HEK293 (cell line): Measurements from ENCODE around the gene MCTP1.

Experiments used
- CTCF ChIA-PET: fragments of 350-600 bp; formaldehyde crosslinking; extraction: SDS; loops from one replicate; lab custom pipeline; 2021; ENCODE audit warnings: antibody characterized with exemption; lab: Yijun Ruan, JAX
- POLR2A ChIA-PET: fragments of 300-600 bp; formaldehyde crosslinking; extraction: SDS; loops from one replicate; lab custom pipeline; 2020; ENCODE audit warnings: antibody characterized with exemption, inconsistent platforms; lab: Yijun Ruan, JAX
- H3K27ac ChIP-seq: fragments of 200-500 bp; sonication (Bioruptor generic); 2 replicates; pipeline ENCODE4 v1.5.1; 2014; ENCODE audit warnings: low read depth, low read length, control low read depth, inconsistent platforms; ENCODE audit errors: extremely low read depth
- H3K36me3 ChIP-seq, 2 experiments: fragments of 200-500 bp in 1 of 2; sonication (Bioruptor generic) in 1 of 2; 1 replicate in 1 of 2; 2 replicates in 1 of 2; pipeline ENCODE4 v1.5.1; 2014 to 2017; ENCODE audit warnings: inconsistent platforms in 2 of 2, low read length in 2 of 2; ENCODE audit not compliant: control insufficient read depth in 2 of 2, insufficient read depth in 1 of 2
- H3K4me1 ChIP-seq: fragments of 200-500 bp; sonication (Bioruptor generic); 2 replicates; pipeline ENCODE4 v1.5.1; 2014; ENCODE audit warnings: mild to moderate bottlenecking, low read length, inconsistent platforms; ENCODE audit not compliant: control insufficient read depth, insufficient read depth
- H3K4me3 ChIP-seq: 2 replicates; pipeline ENCODE4 v1.5.1; 2011; ENCODE audit warnings: low read depth, mild to moderate bottlenecking, control low read depth, low read length, moderate library complexity
- H3K9me3 ChIP-seq: fragments of 200-500 bp; sonication (Bioruptor generic); 2 replicates; pipeline ENCODE4 v1.5.1; 2014; ENCODE audit warnings: low read depth, low read length, inconsistent platforms; ENCODE audit not compliant: control insufficient read depth, insufficient read depth
- GFI1B ChIP-seq: fragments of 450-650 bp; formaldehyde crosslinking; IDR thresholded peaks from 2 replicates; pipeline ENCODE4 v1.5.1; 2016; ENCODE audit warnings: missing biosample characterization, missing genetic modification characterization
- HOXC10 ChIP-seq: sonication (generic); formaldehyde crosslinking; IDR thresholded peaks from 2 replicates; pipeline ENCODE4 v1.8.1; 2023; ENCODE audit warnings: mild to moderate bottlenecking, missing genetic modification reagents
- OSR2 ChIP-seq: fragments of 450-650 bp; formaldehyde crosslinking; IDR thresholded peaks from 2 replicates; pipeline ENCODE4 v1.5.1; 2016; ENCODE audit warnings: missing biosample characterization, missing genetic modification characterization
- OVOL3 ChIP-seq: fragments of 450-650 bp; formaldehyde crosslinking; IDR thresholded peaks from 2 replicates; pipeline ENCODE4 v1.5.1; 2016; ENCODE audit warnings: missing biosample characterization, missing genetic modification characterization
- ZNF10 ChIP-seq: fragments of 450-650 bp; formaldehyde crosslinking; IDR thresholded peaks from 2 replicates; pipeline ENCODE4 v1.5.1; 2017; ENCODE audit warnings: missing biosample characterization, missing genetic modification characterization
- ZNF175 ChIP-seq: fragments of 450-650 bp; formaldehyde crosslinking; IDR thresholded peaks from 2 replicates; pipeline ENCODE4 v1.5.1; 2016; ENCODE audit warnings: missing biosample characterization, missing genetic modification characterization
- ZNF266 ChIP-seq: fragments of 450-650 bp; formaldehyde crosslinking; IDR thresholded peaks from 2 replicates; pipeline ENCODE4 v1.5.1; 2016; ENCODE audit warnings: missing biosample characterization, missing genetic modification characterization, low read depth
- ZNF366 ChIP-seq: fragments of 450-650 bp; formaldehyde crosslinking; conservative IDR thresholded peaks from 2 replicates; pipeline ENCODE4 v1.5.1; 2016; ENCODE audit warnings: missing biosample characterization, missing genetic modification characterization
- ZNF404 ChIP-seq: fragments of 450-650 bp; formaldehyde crosslinking; IDR thresholded peaks from 2 replicates; pipeline ENCODE4 v1.5.1; 2017; ENCODE audit warnings: missing biosample characterization, missing genetic modification characterization
- ZNF501 ChIP-seq: fragments of 450-650 bp; formaldehyde crosslinking; IDR thresholded peaks from 2 replicates; pipeline ENCODE4 v1.5.1; 2016; ENCODE audit warnings: missing biosample characterization, missing genetic modification characterization
- ZNF518A ChIP-seq: fragments of 450-650 bp; formaldehyde crosslinking; conservative IDR thresholded peaks from 2 replicates; pipeline ENCODE4 v1.5.1; 2016; ENCODE audit warnings: low read depth, missing biosample characterization, missing genetic modification characterization
- ZNF549 ChIP-seq: fragments of 450-650 bp; IDR thresholded peaks from 2 replicates; pipeline ENCODE4 v1.5.1; 2018; ENCODE audit warnings: missing biosample characterization, missing genetic modification characterization, mild to moderate bottlenecking, inconsistent platforms, moderate library complexity
- ZNF600 ChIP-seq: fragments of 450-650 bp; formaldehyde crosslinking; IDR thresholded peaks from 2 replicates; pipeline ENCODE4 v1.5.1; 2016; ENCODE audit warnings: missing biosample characterization, missing genetic modification characterization
- ZNF623 ChIP-seq: fragments of 450-650 bp; formaldehyde crosslinking; IDR thresholded peaks from 2 replicates; pipeline ENCODE4 v1.5.1; 2016; ENCODE audit warnings: missing biosample characterization, missing genetic modification characterization
- ZNF654 ChIP-seq: fragments of 450-650 bp; formaldehyde crosslinking; IDR thresholded peaks from 2 replicates; pipeline ENCODE4 v1.5.1; 2016; ENCODE audit warnings: low read depth, missing biosample characterization, missing genetic modification characterization
- ZNF658 ChIP-seq: fragments of 450-650 bp; formaldehyde crosslinking; IDR thresholded peaks from 2 replicates; pipeline ENCODE4; 2016; ENCODE audit warnings: missing biosample characterization, missing genetic modification characterization
- TF ChIP-seq, protein P1 (sequence below): fragments of 450-650 bp; formaldehyde crosslinking; IDR thresholded peaks from 2 replicates; pipeline ENCODE4 v1.5.1; 2016; ENCODE audit warnings: missing biosample characterization, missing genetic modification characterization, borderline replicate concordance
- TF ChIP-seq, protein P2 (sequence below): fragments of 450-650 bp; formaldehyde crosslinking; IDR thresholded peaks from 2 replicates; pipeline ENCODE4 v1.5.1; 2016; ENCODE audit warnings: missing biosample characterization, missing genetic modification characterization
- TF ChIP-seq, protein P3 (sequence below): fragments of 450-650 bp; formaldehyde crosslinking; conservative IDR thresholded peaks from 2 replicates; pipeline ENCODE4 v1.5.1; 2016; ENCODE audit warnings: low read depth, missing biosample characterization, missing genetic modification characterization

Gene MCTP1

DNA sequence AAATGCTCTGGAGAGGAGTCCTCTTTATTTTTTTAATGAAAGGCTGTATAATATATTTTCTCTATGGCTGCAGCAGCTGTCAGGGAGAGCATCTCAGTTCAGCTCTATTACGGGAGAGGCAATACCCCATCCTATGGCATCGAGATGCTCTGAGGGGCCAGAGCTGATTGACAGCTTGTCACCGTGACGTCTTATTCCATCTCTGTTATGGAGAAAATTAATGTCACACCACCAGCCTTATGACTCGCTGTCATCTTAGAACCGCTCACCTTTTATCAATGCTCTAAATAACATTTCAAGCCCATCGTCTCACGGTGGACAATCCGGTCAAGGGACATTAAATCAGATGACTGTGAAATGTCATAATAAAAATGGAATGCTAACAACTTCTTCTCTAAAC is 392.9 kb downstream of the MCTP1 start (continued):
- TF ChIP-seq, protein P1, sequence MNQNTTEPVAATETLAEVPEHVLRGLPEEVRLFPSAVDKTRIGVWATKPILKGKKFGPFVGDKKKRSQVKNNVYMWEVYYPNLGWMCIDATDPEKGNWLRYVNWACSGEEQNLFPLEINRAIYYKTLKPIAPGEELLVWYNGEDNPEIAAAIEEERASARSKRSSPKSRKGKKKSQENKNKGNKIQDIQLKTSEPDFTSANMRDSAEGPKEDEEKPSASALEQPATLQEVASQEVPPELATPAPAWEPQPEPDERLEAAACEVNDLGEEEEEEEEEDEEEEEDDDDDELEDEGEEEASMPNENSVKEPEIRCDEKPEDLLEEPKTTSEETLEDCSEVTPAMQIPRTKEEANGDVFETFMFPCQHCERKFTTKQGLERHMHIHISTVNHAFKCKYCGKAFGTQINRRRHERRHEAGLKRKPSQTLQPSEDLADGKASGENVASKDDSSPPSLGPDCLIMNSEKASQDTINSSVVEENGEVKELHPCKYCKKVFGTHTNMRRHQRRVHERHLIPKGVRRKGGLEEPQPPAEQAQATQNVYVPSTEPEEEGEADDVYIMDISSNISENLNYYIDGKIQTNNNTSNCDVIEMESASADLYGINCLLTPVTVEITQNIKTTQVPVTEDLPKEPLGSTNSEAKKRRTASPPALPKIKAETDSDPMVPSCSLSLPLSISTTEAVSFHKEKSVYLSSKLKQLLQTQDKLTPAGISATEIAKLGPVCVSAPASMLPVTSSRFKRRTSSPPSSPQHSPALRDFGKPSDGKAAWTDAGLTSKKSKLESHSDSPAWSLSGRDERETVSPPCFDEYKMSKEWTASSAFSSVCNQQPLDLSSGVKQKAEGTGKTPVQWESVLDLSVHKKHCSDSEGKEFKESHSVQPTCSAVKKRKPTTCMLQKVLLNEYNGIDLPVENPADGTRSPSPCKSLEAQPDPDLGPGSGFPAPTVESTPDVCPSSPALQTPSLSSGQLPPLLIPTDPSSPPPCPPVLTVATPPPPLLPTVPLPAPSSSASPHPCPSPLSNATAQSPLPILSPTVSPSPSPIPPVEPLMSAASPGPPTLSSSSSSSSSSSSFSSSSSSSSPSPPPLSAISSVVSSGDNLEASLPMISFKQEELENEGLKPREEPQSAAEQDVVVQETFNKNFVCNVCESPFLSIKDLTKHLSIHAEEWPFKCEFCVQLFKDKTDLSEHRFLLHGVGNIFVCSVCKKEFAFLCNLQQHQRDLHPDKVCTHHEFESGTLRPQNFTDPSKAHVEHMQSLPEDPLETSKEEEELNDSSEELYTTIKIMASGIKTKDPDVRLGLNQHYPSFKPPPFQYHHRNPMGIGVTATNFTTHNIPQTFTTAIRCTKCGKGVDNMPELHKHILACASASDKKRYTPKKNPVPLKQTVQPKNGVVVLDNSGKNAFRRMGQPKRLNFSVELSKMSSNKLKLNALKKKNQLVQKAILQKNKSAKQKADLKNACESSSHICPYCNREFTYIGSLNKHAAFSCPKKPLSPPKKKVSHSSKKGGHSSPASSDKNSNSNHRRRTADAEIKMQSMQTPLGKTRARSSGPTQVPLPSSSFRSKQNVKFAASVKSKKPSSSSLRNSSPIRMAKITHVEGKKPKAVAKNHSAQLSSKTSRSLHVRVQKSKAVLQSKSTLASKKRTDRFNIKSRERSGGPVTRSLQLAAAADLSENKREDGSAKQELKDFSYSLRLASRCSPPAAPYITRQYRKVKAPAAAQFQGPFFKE, result no peak
- TF ChIP-seq OSR2 (tag by site-specific recombination), result no peak
- no peak for TF ChIP-seq ZNF658 (tag by site-specific recombination)

DNA sequence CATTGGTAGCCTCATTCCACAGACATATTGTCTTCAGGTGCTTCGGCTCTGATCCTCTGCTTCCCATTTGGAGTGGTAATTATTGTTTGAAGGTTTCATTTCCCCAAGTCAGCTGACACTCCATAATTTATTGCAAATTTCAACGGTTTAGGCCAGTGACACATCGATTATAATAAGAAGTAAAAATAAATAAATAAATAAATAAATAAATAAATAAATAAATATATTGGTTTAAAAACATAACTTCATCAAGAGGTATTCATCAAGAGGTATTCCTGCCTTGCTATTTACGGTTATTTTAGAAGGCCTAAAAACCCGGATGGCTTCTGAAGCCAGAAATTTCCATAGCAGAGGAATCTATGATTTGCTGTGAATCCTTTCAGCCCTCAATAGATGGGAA is 393.3 kb downstream of the MCTP1 start:
- Histone ChIP-seq H3K36me3 (no peaks in the 10 kb centered on the region), H3K9me3 (no peaks in the 10 kb centered on the region), H3K4me3 (no peak overlapping the region), H3K27ac (no peak overlapping the region), H3K4me1 (0 out of 2 replicates have a peak, but pooled peaks cover 3% of the 10 kb centered on the region)
- ChIA-PET POLR2A (no interaction called here), CTCF (interaction anchor here (1.0 kb wide), 1 partner anchor 16 kb away, joined by 3 read pairs; no protein-coding TSS in a partner anchor)
- TF ChIP-seq, protein P2, sequence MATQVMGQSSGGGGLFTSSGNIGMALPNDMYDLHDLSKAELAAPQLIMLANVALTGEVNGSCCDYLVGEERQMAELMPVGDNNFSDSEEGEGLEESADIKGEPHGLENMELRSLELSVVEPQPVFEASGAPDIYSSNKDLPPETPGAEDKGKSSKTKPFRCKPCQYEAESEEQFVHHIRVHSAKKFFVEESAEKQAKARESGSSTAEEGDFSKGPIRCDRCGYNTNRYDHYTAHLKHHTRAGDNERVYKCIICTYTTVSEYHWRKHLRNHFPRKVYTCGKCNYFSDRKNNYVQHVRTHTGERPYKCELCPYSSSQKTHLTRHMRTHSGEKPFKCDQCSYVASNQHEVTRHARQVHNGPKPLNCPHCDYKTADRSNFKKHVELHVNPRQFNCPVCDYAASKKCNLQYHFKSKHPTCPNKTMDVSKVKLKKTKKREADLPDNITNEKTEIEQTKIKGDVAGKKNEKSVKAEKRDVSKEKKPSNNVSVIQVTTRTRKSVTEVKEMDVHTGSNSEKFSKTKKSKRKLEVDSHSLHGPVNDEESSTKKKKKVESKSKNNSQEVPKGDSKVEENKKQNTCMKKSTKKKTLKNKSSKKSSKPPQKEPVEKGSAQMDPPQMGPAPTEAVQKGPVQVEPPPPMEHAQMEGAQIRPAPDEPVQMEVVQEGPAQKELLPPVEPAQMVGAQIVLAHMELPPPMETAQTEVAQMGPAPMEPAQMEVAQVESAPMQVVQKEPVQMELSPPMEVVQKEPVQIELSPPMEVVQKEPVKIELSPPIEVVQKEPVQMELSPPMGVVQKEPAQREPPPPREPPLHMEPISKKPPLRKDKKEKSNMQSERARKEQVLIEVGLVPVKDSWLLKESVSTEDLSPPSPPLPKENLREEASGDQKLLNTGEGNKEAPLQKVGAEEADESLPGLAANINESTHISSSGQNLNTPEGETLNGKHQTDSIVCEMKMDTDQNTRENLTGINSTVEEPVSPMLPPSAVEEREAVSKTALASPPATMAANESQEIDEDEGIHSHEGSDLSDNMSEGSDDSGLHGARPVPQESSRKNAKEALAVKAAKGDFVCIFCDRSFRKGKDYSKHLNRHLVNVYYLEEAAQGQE (tag by site-specific recombination), result peak; percentile 60; the same call in 1 of the 2 replicates
- TF ChIP-seq ZNF623 (tag by site-specific recombination) (peak; percentile 65), ZNF404 (peak; percentile 36; the same call in 1 of the 2 replicates), HOXC10 (no peak), ZNF654 (tag by site-specific recombination) (peak; percentile 22; the same call in 1 of the 2 replicates), ZNF366 (tag by site-specific recombination) (0 out of 2 replicates have a peak, but pooled peaks have one; percentile 12), GFI1B (tag by site-specific recombination) (no peak), ZNF518A (peak; percentile 86), ZNF10 (tag by site-specific recombination) (no peak), ZNF549 (no peak), OVOL3 (peak; percentile 56; the same call in 1 of the 2 replicates), ZNF175 (tag by site-specific recombination) (no peak), ZNF266 (tag by site-specific recombination) (peak; percentile 62; the same call in 1 of the 2 replicates), ZNF600 (tag by site-specific recombination) (no peak), ZNF501 (tag by site-specific recombination) (0 out of 2 replicates have a peak, but pooled peaks have one; percentile 48)
- TF ChIP-seq, protein P3, sequence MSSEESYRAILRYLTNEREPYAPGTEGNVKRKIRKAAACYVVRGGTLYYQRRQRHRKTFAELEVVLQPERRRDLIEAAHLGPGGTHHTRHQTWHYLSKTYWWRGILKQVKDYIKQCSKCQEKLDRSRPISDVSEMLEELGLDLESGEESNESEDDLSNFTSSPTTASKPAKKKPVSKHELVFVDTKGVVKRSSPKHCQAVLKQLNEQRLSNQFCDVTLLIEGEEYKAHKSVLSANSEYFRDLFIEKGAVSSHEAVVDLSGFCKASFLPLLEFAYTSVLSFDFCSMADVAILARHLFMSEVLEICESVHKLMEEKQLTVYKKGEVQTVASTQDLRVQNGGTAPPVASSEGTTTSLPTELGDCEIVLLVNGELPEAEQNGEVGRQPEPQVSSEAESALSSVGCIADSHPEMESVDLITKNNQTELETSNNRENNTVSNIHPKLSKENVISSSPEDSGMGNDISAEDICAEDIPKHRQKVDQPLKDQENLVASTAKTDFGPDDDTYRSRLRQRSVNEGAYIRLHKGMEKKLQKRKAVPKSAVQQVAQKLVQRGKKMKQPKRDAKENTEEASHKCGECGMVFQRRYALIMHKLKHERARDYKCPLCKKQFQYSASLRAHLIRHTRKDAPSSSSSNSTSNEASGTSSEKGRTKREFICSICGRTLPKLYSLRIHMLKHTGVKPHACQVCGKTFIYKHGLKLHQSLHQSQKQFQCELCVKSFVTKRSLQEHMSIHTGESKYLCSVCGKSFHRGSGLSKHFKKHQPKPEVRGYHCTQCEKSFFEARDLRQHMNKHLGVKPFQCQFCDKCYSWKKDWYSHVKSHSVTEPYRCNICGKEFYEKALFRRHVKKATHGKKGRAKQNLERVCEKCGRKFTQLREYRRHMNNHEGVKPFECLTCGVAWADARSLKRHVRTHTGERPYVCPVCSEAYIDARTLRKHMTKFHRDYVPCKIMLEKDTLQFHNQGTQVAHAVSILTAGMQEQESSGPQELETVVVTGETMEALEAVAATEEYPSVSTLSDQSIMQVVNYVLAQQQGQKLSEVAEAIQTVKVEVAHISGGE (tag by site-specific recombination), result peak; percentile 72
